Neural cell (in vitro differentiated cells): ENCODE results near the gene ZNF804B.

Source experiments
- CTCF ChIP-seq: fragments of 450-650 bp; IDR thresholded peaks from 2 replicates; pipeline ENCODE4 v1.5.1; 2014; ENCODE audit warnings: antibody characterized with exemption, mild to moderate bottlenecking, moderate library complexity; ENCODE audit not compliant: poor library complexity, severe bottlenecking
- EP300 ChIP-seq: fragments of 450-650 bp; conservative IDR thresholded peaks from 2 replicates; pipeline ENCODE4 v1.6.1; 2014; ENCODE audit warnings: antibody characterized with exemption, mild to moderate bottlenecking, moderate library complexity; ENCODE audit not compliant: poor library complexity, severe bottlenecking
- EZH2 ChIP-seq: fragments of 200-600, 300-800 bp; shearing (Covaris generic), sonication (generic); IDR thresholded peaks from 2 replicates; pipeline ENCODE4 v1.6.1; 2014; ENCODE audit warnings: antibody characterized with exemption, low read length, borderline replicate concordance, mild to moderate bottlenecking; ENCODE audit not compliant: insufficient read depth, poor library complexity, severe bottlenecking
- MXI1 ChIP-seq: fragments of 450-650 bp; conservative IDR thresholded peaks from 2 replicates; pipeline ENCODE4 v1.6.1; 2014; ENCODE audit warnings: antibody characterized with exemption, mild to moderate bottlenecking; ENCODE audit not compliant: poor library complexity, severe bottlenecking
- RAD21 ChIP-seq: fragments of 450-650 bp; conservative IDR thresholded peaks from 2 replicates; pipeline ENCODE4 v1.6.1; 2014; ENCODE audit warnings: antibody characterized with exemption, mild to moderate bottlenecking, moderate library complexity
- TAF1 ChIP-seq: IDR thresholded peaks from 2 replicates; pipeline ENCODE4 v1.6.1; 2012; ENCODE audit warnings: low read depth
- TF ChIP-seq, protein P1 (sequence below): IDR thresholded peaks from 2 replicates; pipeline ENCODE4 v1.6.1; 2012; ENCODE audit warnings: borderline replicate concordance

- TF ChIP-seq EZH2 (no peak), CTCF (no peak), EP300 (no peak), RAD21 (no peak), MXI1 (no peak), TAF1 (no peak)
- TF ChIP-seq, protein P1, sequence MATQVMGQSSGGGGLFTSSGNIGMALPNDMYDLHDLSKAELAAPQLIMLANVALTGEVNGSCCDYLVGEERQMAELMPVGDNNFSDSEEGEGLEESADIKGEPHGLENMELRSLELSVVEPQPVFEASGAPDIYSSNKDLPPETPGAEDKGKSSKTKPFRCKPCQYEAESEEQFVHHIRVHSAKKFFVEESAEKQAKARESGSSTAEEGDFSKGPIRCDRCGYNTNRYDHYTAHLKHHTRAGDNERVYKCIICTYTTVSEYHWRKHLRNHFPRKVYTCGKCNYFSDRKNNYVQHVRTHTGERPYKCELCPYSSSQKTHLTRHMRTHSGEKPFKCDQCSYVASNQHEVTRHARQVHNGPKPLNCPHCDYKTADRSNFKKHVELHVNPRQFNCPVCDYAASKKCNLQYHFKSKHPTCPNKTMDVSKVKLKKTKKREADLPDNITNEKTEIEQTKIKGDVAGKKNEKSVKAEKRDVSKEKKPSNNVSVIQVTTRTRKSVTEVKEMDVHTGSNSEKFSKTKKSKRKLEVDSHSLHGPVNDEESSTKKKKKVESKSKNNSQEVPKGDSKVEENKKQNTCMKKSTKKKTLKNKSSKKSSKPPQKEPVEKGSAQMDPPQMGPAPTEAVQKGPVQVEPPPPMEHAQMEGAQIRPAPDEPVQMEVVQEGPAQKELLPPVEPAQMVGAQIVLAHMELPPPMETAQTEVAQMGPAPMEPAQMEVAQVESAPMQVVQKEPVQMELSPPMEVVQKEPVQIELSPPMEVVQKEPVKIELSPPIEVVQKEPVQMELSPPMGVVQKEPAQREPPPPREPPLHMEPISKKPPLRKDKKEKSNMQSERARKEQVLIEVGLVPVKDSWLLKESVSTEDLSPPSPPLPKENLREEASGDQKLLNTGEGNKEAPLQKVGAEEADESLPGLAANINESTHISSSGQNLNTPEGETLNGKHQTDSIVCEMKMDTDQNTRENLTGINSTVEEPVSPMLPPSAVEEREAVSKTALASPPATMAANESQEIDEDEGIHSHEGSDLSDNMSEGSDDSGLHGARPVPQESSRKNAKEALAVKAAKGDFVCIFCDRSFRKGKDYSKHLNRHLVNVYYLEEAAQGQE, result no peak
Observed at GRCh38 chr7:88791891-88792290, 32.4 kb downstream of the ZNF804B start.
